K562 (cell line): ENCODE data around the gene DNAJC8. TPM values are rescaled to one million over a fixed set of nuclear protein-coding genes. Genes with fewer than 3 reads are reported as not detected.

Source experiments
- ATAC-seq: fragments of 200-7000 bp; cut with Tn5 transposase; 3 replicates; pipeline ENCODE4 v1.9.1; 2020; ENCODE audit warnings: moderate library complexity
- BruUV-seq: library from RNA; stranded (reverse); fragments of 400-500 nt; replicated peaks from 2 replicates; lab custom pipeline; 2021; lab: Mats Ljungman, UMichigan
- CTCF ChIA-PET: fragments of 300-600 bp; formaldehyde crosslinking; extraction: SDS; loops from one replicate; lab custom pipeline; 2021; ENCODE audit warnings: low intra/inter-chr PET ratio; lab: Yijun Ruan, JAX
- POLR2A ChIA-PET: fragments of 300-600, 350-650 bp; sonication (Branson Sonifier 250); formaldehyde crosslinking; extraction: SDS; loops from one replicate; lab custom pipeline; 2021; ENCODE audit warnings: antibody characterized with exemption, inconsistent platforms; lab: Yijun Ruan, JAX
- DNase-seq, 4 experiments: peaks; one replicate each; pipeline versions ENCODE4 v3.0.0 to v3.0.0-alpha.2; 2011 to 2018; ENCODE audit warnings: low spot score in 3 of 4, mixed read lengths in 3 of 4; ENCODE audit errors: extremely low read depth in 1 of 4
- FAIRE-seq: peaks from 2 replicates; lab custom pipeline; 2011; peaks lifted over from hg19 to GRCh38; lab: Jason Lieb, UNC
- H2AFZ ChIP-seq: 2 replicates; pipeline ENCODE4 v1.6.0; 2011; ENCODE audit warnings: low read depth, low read length, control low read depth, inconsistent platforms
- H3K27ac ChIP-seq: fragments of 200-600 bp; 3 replicates; pipeline ENCODE4 v1.8.0; 2011; ENCODE audit warnings: low read depth, mild to moderate bottlenecking, control low read depth, inconsistent platforms, low read length, moderate library complexity, mixed read lengths; ENCODE audit errors: extremely low read depth
- H3K27me3 ChIP-seq, 2 experiments: fragments of 300-600 bp in 1 of 2; 2 replicates in 1 of 2; 3 replicates in 1 of 2; pipeline versions ENCODE4 v1.6.0 to v1.8.0; 2011; ENCODE audit warnings: inconsistent platforms in 2 of 2, low read length in 2 of 2, mild to moderate bottlenecking in 1 of 2, mixed read lengths in 1 of 2, moderate library complexity in 1 of 2; ENCODE audit not compliant: control insufficient read depth in 2 of 2, insufficient read depth in 2 of 2
- H3K36me3 ChIP-seq: fragments of 300-600 bp; 3 replicates; pipeline ENCODE4 v1.8.0; 2011; ENCODE audit warnings: mild to moderate bottlenecking, low read length, inconsistent platforms; ENCODE audit not compliant: control insufficient read depth, insufficient read depth
- H3K4me1 ChIP-seq, 2 experiments: fragments of 200-600 bp in 1 of 2; replicated peaks in 1 of 2; 2 replicates in 1 of 2; 3 replicates in 1 of 2; pipeline versions ENCODE4 v1.5.1 to v1.8.0; 2011; ENCODE audit warnings: inconsistent platforms in 2 of 2, low read length in 2 of 2, mild to moderate bottlenecking in 1 of 2, mixed read lengths in 1 of 2, moderate library complexity in 1 of 2; ENCODE audit not compliant: control insufficient read depth in 2 of 2, insufficient read depth in 2 of 2
- H3K4me2 ChIP-seq: 2 replicates; pipeline ENCODE4 v1.6.1; 2011; ENCODE audit warnings: low read length, control low read depth, inconsistent platforms, mixed read lengths; ENCODE audit not compliant: insufficient read depth
- H3K4me3 ChIP-seq: fragments of 200-600 bp; sonication (generic), shearing (Covaris generic); 2 replicates; pipeline ENCODE4 v1.5.1; 2016; ENCODE audit warnings: control low read depth, inconsistent platforms
- H3K79me2 ChIP-seq: fragments of 200-600 bp; 3 replicates; pipeline ENCODE4 v1.8.0; 2011; ENCODE audit warnings: low read length, inconsistent platforms; ENCODE audit not compliant: control insufficient read depth, insufficient read depth
- H3K9ac ChIP-seq, 2 experiments: 2 replicates each; pipeline versions ENCODE4 v1.6.0 to v1.6.1; 2011; ENCODE audit warnings: low read depth in 2 of 2, low read length in 2 of 2, control low read depth in 1 of 2, inconsistent platforms in 1 of 2, mild to moderate bottlenecking in 1 of 2, mixed read lengths in 1 of 2; ENCODE audit not compliant: insufficient read depth in 1 of 2
- H3K9me1 ChIP-seq: one replicate; pipeline ENCODE4 v1.6.0; 2011; ENCODE audit warnings: inconsistent platforms, mild to moderate bottlenecking, low read length, moderate library complexity; ENCODE audit not compliant: control insufficient read depth, insufficient read depth
- H3K9me3 ChIP-seq: replicated peaks from 2 replicates; pipeline ENCODE4 v1.5.1; 2011; ENCODE audit warnings: low read depth, low read length, inconsistent platforms; ENCODE audit not compliant: control insufficient read depth, insufficient read depth
- H4K20me1 ChIP-seq: replicated peaks from 2 replicates; pipeline ENCODE4 v1.6.1; 2011; ENCODE audit warnings: low read length, inconsistent platforms, mixed read lengths; ENCODE audit not compliant: control insufficient read depth, insufficient read depth
- BHLHE40 ChIP-seq: IDR thresholded peaks from 2 replicates; pipeline ENCODE4 v1.6.1; 2011; ENCODE audit warnings: low read length, improper control_type of control experiment
- MED1 ChIP-seq: sonication (generic); formaldehyde crosslinking; IDR thresholded peaks from 2 replicates; pipeline ENCODE4 v1.8.1; 2023; ENCODE audit warnings: missing genetic modification reagents, borderline replicate concordance
- POLR3A ChIP-seq: IDR thresholded peaks from 2 replicates; pipeline ENCODE4 v1.6.1; 2011; ENCODE audit warnings: borderline replicate concordance, mild to moderate bottlenecking, moderate library complexity; ENCODE audit not compliant: insufficient read length, insufficient read depth; ENCODE audit errors: extremely low read depth
- VEZF1 ChIP-seq: fragments of 200-800 bp; sonication (Bioruptor generic); IDR thresholded peaks from 2 replicates; pipeline ENCODE4 v1.6.1; 2017; ENCODE audit warnings: missing genetic modification characterization, missing compliant biosample characterization
- ZNF121 ChIP-seq: sonication (generic); formaldehyde crosslinking; conservative IDR thresholded peaks from 2 replicates; pipeline ENCODE4 v1.8.0; 2022; ENCODE audit warnings: missing genetic modification reagents
- ZNF395 ChIP-seq: fragments of 200-800 bp; sonication (Bioruptor generic); IDR thresholded peaks from 2 replicates; pipeline ENCODE4 v1.6.1; 2017; ENCODE audit warnings: missing genetic modification characterization, missing compliant biosample characterization
- ZNF76 ChIP-seq: fragments of 250-450 bp; sonication (Bioruptor Pico); IDR thresholded peaks from 2 replicates; pipeline ENCODE4 v1.4.0; 2020; ENCODE audit warnings: mild to moderate bottlenecking, moderate library complexity, borderline replicate concordance
- ZNF766 ChIP-seq: fragments of 200-800 bp; sonication (Bioruptor generic); conservative IDR thresholded peaks from 2 replicates; pipeline ENCODE4 v1.6.1; 2016; ENCODE audit warnings: missing genetic modification characterization, missing compliant biosample characterization
- WGBS: fragments of 100-300 bp; shearing (Covaris generic); methylation state at CpG from one replicate; pipeline ENCODE4 v1.1.6; 2016; ENCODE audit warnings: low coverage, mixed read lengths; ENCODE audit not compliant: insufficient coverage; ENCODE audit errors: missing lambda C conversion rate; 5-methylcytosine and 5-hydroxymethylcytosine counted together
- in situ Hi-C: fragments of 300-500 bp; cut with MboI; formaldehyde crosslinking; loops from 4 replicates; pipeline ENCODE4 v1.15.0; 2018; ENCODE audit warnings: inconsistent platforms, mixed read lengths
- intact Hi-C: fragments of 100-400 bp; cut with micrococcal nuclease; formaldehyde crosslinking; loops from 2 replicates; pipeline ENCODE4 v1.14.2; 2022
- polyA plus RNA-seq, 8 experiments: library from polyadenylated mRNA; depleted of rRNA in 4 of 8; stranded (reverse) in 5 of 8; unstranded in 3 of 8; fragments of >200 nt; fragmentation: Nextera tagmentation in 2 of 8; fragmentation: Illumina TruSeq in 1 of 8; extraction: Ambion mirVana in 2 of 8; extraction: Trizol in 1 of 8; gene quantifications; 2 replicates each; pipeline versions ENCODE4 v1.2.1 to v1.2.3, GENCODE V29; 2011 to 2014; ENCODE audit warnings: inconsistent platforms in 1 of 8, missing spikeins in 1 of 8
- total RNA-seq, 7 experiments: library from RNA; depleted of rRNA in 6 of 7; stranded (reverse); fragments of >200 nt in 6 of 7; fragmentation: Illumina TruSeq in 2 of 7; extraction: Trizol in 2 of 7; gene quantifications; 2 replicates each; pipeline versions ENCODE4 v1.2.1 to v1.2.3, GENCODE V29; 2011 to 2021; ENCODE audit warnings: low replicate concordance in 1 of 7
- TF ChIP-seq, protein P1 (sequence below): IDR thresholded peaks from 2 replicates; pipeline ENCODE4 v1.6.1; 2011; ENCODE audit warnings: borderline replicate concordance, low read depth, mild to moderate bottlenecking, moderate library complexity, low read length; ENCODE audit not compliant: insufficient read depth, poor library complexity, severe bottlenecking

Gene DNAJC8
- total and polyA plus RNA-seq, 9 of the 15 experiments (the other 6 are each of a cell fraction or from before 2014, with no cell fraction given), result 143 to 508 (median 209) TPM

GRCh38 chr1:28232558-28233263, at the start of gene DNAJC8 (continued):
- TF ChIP-seq ZNF121, result no peak
- no peak for TF ChIP-seq ZNF395 (CRISPR knock-in tag)
- 0 out of 2 replicates have a peak, but pooled peaks have one; percentile 22 for TF ChIP-seq ZNF76

DNA sequence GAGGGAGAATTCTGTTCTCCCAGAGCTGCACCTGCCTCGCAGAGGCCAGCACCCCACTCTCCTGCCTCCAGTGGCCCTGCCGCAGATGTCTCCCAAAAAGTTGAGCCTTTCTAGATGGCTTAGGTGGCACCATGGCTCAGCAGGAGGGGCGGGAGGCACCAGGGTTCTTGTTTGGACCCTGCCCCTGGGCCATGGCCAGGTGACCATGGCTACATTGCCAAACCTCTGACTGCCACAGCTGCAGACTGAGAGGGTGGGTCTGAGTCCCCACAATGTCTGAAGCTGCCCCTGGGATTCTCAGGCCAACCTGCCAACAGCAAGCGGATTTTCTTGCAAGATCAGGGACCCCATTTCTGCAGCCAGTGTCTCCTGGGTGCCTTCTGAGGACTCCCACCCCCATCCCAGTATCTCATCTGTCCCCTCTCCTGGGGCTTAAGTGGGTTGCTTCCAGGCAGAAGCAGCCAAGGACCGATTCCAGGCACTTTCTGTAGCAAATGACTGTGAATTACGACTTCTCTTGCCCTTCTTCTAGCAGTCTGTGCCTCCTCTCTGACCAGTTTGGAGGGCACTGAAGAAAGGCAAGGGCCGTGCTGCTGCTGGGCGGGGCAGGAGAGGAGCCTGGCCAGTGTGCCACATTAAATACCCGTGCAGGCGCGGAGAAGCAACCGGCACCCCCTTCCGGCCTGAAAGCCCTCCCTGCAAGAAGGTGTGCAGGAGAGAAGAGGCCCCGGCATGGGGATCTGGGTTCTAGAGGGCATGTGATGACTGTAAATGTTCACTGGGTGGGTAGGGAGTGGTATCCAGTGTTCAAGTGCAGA, 49.0 kb upstream of the DNAJC8 start:
- Histone ChIP-seq H3K27me3 (no peaks in the 10 kb centered on the region), H3K4me1 (peaks cover 11 to 12% of the 10 kb centered on the region in 2 experiments; a peak in 4 of 5 replicates), H3K9me1 (peaks cover 5% of the 10 kb centered on the region), H3K9ac (peak overlapping the region in 1 of 2 experiments; percentile 65; a peak in 2 of 4 replicates), H3K4me3 (no peak overlapping the region), H2AFZ (no peak overlapping the region), H3K79me2 (no peaks in the 10 kb centered on the region), H4K20me1 (peaks cover 8% of the 10 kb centered on the region), H3K4me2 (no peak overlapping the region), H3K27ac (no peak overlapping the region), H3K36me3 (peaks cover 56% of the 10 kb centered on the region), H3K9me3 (no peaks in the 10 kb centered on the region)
- in situ Hi-C loops (no loop called here), intact Hi-C loops (loop anchor here (1.0 kb wide), 1 partner anchor 34 kb away; no protein-coding TSS in a partner anchor)
- no peak for FAIRE-seq
- ChIA-PET POLR2A (interaction anchor here (0.8 to 22.4 kb wide), 7 partner anchors 11 to 269 kb away, joined by 3 to 547 read pairs (median 7); partner anchors contain the start of genes MED18 and SESN2), CTCF (no interaction called here)
- peak; percentile 19 for ATAC-seq
- WGBS, result 84% methylated on average over 14 of the region's 14 CpGs
- TSS peak; percentile 37 for BruUV-seq
- peak in 1 of 4 experiments; percentile 10 for DNase-seq
- TF ChIP-seq ZNF766 (no peak), BHLHE40 (no peak), MED1 (CRISPR knock-in tag) (no peak), POLR3A (no peak), VEZF1 (CRISPR knock-in tag) (no peak)
- TF ChIP-seq, protein P1, sequence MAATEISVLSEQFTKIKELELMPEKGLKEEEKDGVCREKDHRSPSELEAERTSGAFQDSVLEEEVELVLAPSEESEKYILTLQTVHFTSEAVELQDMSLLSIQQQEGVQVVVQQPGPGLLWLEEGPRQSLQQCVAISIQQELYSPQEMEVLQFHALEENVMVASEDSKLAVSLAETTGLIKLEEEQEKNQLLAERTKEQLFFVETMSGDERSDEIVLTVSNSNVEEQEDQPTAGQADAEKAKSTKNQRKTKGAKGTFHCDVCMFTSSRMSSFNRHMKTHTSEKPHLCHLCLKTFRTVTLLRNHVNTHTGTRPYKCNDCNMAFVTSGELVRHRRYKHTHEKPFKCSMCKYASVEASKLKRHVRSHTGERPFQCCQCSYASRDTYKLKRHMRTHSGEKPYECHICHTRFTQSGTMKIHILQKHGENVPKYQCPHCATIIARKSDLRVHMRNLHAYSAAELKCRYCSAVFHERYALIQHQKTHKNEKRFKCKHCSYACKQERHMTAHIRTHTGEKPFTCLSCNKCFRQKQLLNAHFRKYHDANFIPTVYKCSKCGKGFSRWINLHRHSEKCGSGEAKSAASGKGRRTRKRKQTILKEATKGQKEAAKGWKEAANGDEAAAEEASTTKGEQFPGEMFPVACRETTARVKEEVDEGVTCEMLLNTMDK, result no peak
